Neuronal stem cell (in vitro differentiated cells): Measurements from ENCODE around the gene FYN.

Source experiments
- DNase-seq: peaks from one replicate; pipeline ENCODE4 v3.0.0-alpha.2; 2013; ENCODE audit warnings: low spot score
- H2AFZ ChIP-seq: one replicate; pipeline ENCODE4 v1.6.1; 2013; ENCODE audit warnings: mild to moderate bottlenecking, low read length, inconsistent platforms
- H2AK5ac ChIP-seq: 2 replicates; pipeline ENCODE4 v1.6.1; 2013; ENCODE audit warnings: low read depth, mild to moderate bottlenecking, inconsistent platforms, low read length, moderate library complexity, mixed read lengths
- H2BK120ac ChIP-seq: 2 replicates; pipeline ENCODE4 v1.6.1; 2013; ENCODE audit warnings: low read depth, mild to moderate bottlenecking, inconsistent platforms, low read length, moderate library complexity, mixed read lengths
- H2BK12ac ChIP-seq: one replicate; pipeline ENCODE4 v1.6.1; 2013; ENCODE audit warnings: low read length, inconsistent platforms
- H2BK15ac ChIP-seq: 2 replicates; pipeline ENCODE4 v1.6.1; 2013; ENCODE audit warnings: mild to moderate bottlenecking, low read length, inconsistent platforms, mixed read lengths
- H2BK5ac ChIP-seq: one replicate; pipeline ENCODE4 v1.6.1; 2013; ENCODE audit warnings: inconsistent platforms, mild to moderate bottlenecking, low read length, moderate library complexity
- H3K14ac ChIP-seq: one replicate; pipeline ENCODE4 v1.6.1; 2013; ENCODE audit warnings: low read length, inconsistent platforms
- H3K18ac ChIP-seq: 2 replicates; pipeline ENCODE4 v1.6.1; 2013; ENCODE audit warnings: low read length, inconsistent platforms
- H3K23ac ChIP-seq: 2 replicates; pipeline ENCODE4 v1.6.1; 2013; ENCODE audit warnings: low read depth, mild to moderate bottlenecking, mixed read lengths, low read length, inconsistent platforms; ENCODE audit not compliant: poor library complexity
- H3K27ac ChIP-seq: replicated peaks from 3 replicates; pipeline ENCODE4 v1.5.1; 2013; ENCODE audit warnings: low read length, inconsistent platforms
- H3K27me3 ChIP-seq, 3 experiments: 2 replicates each; pipeline ENCODE4 v1.6.1; 2013; ENCODE audit warnings: low read length in 3 of 3, mild to moderate bottlenecking in 2 of 3, inconsistent platforms in 1 of 3, low read depth in 1 of 3, mixed read lengths in 1 of 3, moderate library complexity in 1 of 3; ENCODE audit not compliant: control insufficient read depth in 3 of 3, insufficient read depth in 3 of 3
- H3K36me3 ChIP-seq, 2 donors: replicated peaks in 1 of 2; 2 replicates each; pipeline ENCODE4 v1.6.1; 2013; ENCODE audit warnings: low read length in 2 of 2; ENCODE audit not compliant: control insufficient read depth in 2 of 2, insufficient read depth in 2 of 2
- H3K4ac ChIP-seq: 2 replicates; pipeline ENCODE4 v1.6.1; 2013; ENCODE audit warnings: inconsistent platforms, mild to moderate bottlenecking, low read length, moderate library complexity
- H3K4me1 ChIP-seq, 2 donors: 1 replicate in 1 of 2; 2 replicates in 1 of 2; pipeline ENCODE4 v1.6.1; 2013; ENCODE audit warnings: low read length in 2 of 2, low read depth in 1 of 2; ENCODE audit not compliant: control insufficient read depth in 2 of 2, insufficient read depth in 1 of 2
- H3K4me2 ChIP-seq: one replicate; pipeline ENCODE4 v1.6.1; 2013; ENCODE audit warnings: mild to moderate bottlenecking, low read length, inconsistent platforms; ENCODE audit not compliant: insufficient read depth, poor library complexity, severe bottlenecking
- H3K4me3 ChIP-seq, 2 donors: 2 replicates each; pipeline ENCODE4 v1.5.1; 2013; ENCODE audit warnings: low read length in 2 of 2, mild to moderate bottlenecking in 2 of 2, inconsistent platforms in 1 of 2, moderate library complexity in 1 of 2
- H3K79me1 ChIP-seq: one replicate; pipeline ENCODE4 v1.6.1; 2013; ENCODE audit warnings: low read depth, mild to moderate bottlenecking, inconsistent platforms, low read length, moderate library complexity
- H3K9ac ChIP-seq: one replicate; pipeline ENCODE4 v1.6.1; 2013; ENCODE audit warnings: mild to moderate bottlenecking, low read depth, low read length, inconsistent platforms; ENCODE audit not compliant: poor library complexity
- H3K9me3 ChIP-seq, 2 donors: replicated peaks in 1 of 2; 2 replicates each; pipeline versions ENCODE3 to v1.6.1; 2013; ENCODE audit warnings: low read length in 2 of 2, mild to moderate bottlenecking in 2 of 2, inconsistent platforms in 1 of 2, low read depth in 1 of 2, mixed read lengths in 1 of 2, moderate library complexity in 1 of 2; ENCODE audit not compliant: control insufficient read depth in 2 of 2, insufficient read depth in 1 of 2
- H4K8ac ChIP-seq: one replicate; pipeline ENCODE4 v1.6.1; 2013; ENCODE audit warnings: low read depth, mild to moderate bottlenecking, inconsistent platforms, low read length, moderate library complexity
- H4K91ac ChIP-seq: one replicate; pipeline ENCODE4 v1.6.1; 2013; ENCODE audit warnings: low read length, low read depth, mild to moderate bottlenecking, inconsistent platforms; ENCODE audit not compliant: poor library complexity
- WGBS, 2 donors: extraction: QIAGEN DNeasy Blood & Tissue Kit; methylation state at CpG; one replicate each; pipeline ENCODE4 v1.1.7; 2013; ENCODE audit warnings: missing lambda C conversion rate in 2 of 2, mixed read lengths in 1 of 2; ENCODE audit not compliant: insufficient read length in 2 of 2, insufficient replicate concordance in 1 of 2; ENCODE audit errors: extremely low coverage in 2 of 2; 5-methylcytosine and 5-hydroxymethylcytosine counted together

The FYN gene

DNA sequence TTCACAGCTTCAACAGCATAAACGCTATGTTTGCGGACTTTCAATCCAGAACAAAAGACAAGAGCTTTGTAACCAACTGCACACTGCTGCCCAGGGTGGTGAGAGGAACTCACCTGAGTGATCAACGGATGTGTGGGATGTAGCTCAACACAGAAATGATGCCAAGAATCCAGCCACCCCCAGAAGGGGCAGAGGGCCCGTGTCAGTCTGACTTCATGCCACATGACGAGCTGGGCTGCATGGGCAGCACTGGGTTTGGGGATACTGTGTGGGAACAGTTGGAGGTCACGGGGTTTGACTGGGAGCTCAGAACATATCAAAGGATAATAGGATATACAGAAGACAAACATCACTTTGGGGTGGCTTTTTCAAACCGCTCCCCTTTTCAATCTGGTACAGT lies 188.2 kb downstream of the FYN start:
- Histone ChIP-seq H3K36me3 (peaks cover 21 to 79% of the 10 kb centered on the region in 2 donors), H3K14ac (no peak overlapping the region), H3K27me3 (no peaks in the 10 kb centered on the region), H3K4ac (no peak overlapping the region), H3K18ac (no peak overlapping the region), H2BK12ac (no peak overlapping the region), H3K23ac (no peak overlapping the region), H3K27ac (no peak overlapping the region), H4K8ac (no peak overlapping the region), H2AFZ (no peak overlapping the region), H2AK5ac (no peak overlapping the region), H2BK15ac (no peak overlapping the region), H3K4me3 (no peak overlapping the region), H3K79me1 (peaks cover 2% of the 10 kb centered on the region), H2BK120ac (no peak overlapping the region), H3K4me2 (no peak overlapping the region), H3K9me3 (no peaks in the 10 kb centered on the region), H3K4me1 (peaks cover 12 to 25% of the 10 kb centered on the region in 2 donors), H2BK5ac (no peak overlapping the region), H3K9ac (no peak overlapping the region), H4K91ac (no peak overlapping the region)
- WGBS, 2 donors: no CpG with 5 or more reads among the region's 7 CpGs
- no peak for DNase-seq

GRCh38 chr6:111683749-111684267 lies 189.4 kb downstream of the FYN start:
- Histone ChIP-seq H2BK120ac (no peak overlapping the region), H4K91ac (no peak overlapping the region), H3K18ac (no peak overlapping the region), H2AK5ac (no peak overlapping the region), H3K4ac (no peak overlapping the region), H3K9ac (no peak overlapping the region), H3K36me3 (peaks cover 17 to 79% of the 10 kb centered on the region in 2 donors), H3K9me3 (no peaks in the 10 kb centered on the region), H3K14ac (no peak overlapping the region), H3K4me1 (peaks cover 20 to 25% of the 10 kb centered on the region in 2 donors), H2AFZ (no peak overlapping the region), H2BK12ac (no peak overlapping the region), H3K4me3 (no peak overlapping the region), H3K27ac (no peak overlapping the region), H3K79me1 (peaks cover 2% of the 10 kb centered on the region), H2BK5ac (no peak overlapping the region), H2BK15ac (no peak overlapping the region), H4K8ac (no peak overlapping the region), H3K23ac (no peak overlapping the region), H3K27me3 (no peaks in the 10 kb centered on the region), H3K4me2 (no peak overlapping the region)
- no CpG with 5 or more reads among the region's 5 CpGs for WGBS, 2 donors
- DNase-seq: no peak

DNA sequence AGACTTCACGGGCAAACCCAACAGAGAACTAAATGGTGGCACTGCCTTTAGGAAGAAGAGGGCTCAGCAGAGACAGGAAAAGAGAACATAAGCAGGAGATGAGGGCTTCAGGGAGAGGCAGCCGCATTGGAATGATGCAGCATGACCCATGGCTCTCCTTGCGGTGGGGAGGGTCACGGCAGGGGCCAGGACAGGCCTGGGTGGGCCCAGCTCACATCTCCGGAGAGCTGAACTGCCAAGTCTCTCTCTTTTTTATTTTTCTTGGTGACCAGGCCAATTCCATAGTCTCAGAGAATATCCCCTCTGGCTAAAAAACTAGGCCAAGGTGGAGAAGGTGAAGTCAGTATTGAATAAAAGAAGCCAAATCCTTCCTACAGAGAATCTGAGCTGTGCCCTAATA lies 190.1 kb downstream of the FYN start:
- Histone ChIP-seq H2BK120ac (no peak overlapping the region), H4K91ac (no peak overlapping the region), H3K18ac (no peak overlapping the region), H2AFZ (no peak overlapping the region), H3K9me3 (no peaks in the 10 kb centered on the region), H3K14ac (no peak overlapping the region), H3K36me3 (peaks cover 15 to 79% of the 10 kb centered on the region in 2 donors), H3K9ac (no peak overlapping the region), H3K4ac (no peak overlapping the region), H3K79me1 (peaks cover 2% of the 10 kb centered on the region), H2BK5ac (no peak overlapping the region), H4K8ac (no peak overlapping the region), H2AK5ac (no peak overlapping the region), H3K27ac (no peak overlapping the region), H3K4me2 (no peak overlapping the region), H3K27me3 (no peaks in the 10 kb centered on the region), H2BK15ac (no peak overlapping the region), H3K4me1 (peaks cover 22 to 24% of the 10 kb centered on the region in 2 donors), H3K4me3 (no peak overlapping the region), H2BK12ac (no peak overlapping the region), H3K23ac (no peak overlapping the region)
- no peak for DNase-seq
- no CpG with 5 or more reads among the region's 5 CpGs for WGBS, 2 donors

DNA sequence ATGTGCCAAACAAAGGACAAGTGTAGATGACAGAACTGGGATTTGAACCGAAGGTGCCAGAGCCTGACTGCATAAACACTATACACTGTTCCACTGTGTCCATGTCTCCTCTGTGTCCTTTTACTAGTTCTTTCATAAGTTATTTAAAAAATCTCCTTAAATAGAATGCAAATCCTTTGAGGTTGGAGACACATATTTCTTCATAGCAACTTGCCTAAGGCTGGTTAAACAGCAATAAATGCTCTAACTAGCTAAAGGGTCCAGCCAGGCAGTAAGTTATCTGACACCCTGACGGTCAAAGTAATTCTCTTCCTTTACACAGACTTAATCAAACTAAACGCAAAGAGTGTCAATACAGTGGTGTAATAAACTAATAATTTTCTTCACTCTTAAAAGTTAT lies 191.4 kb downstream of the FYN start:
- WGBS, 2 donors: no CpG with 5 or more reads among the region's 3 CpGs
- Histone ChIP-seq H3K27me3 (no peaks in the 10 kb centered on the region), H3K14ac (no peak overlapping the region), H3K9ac (no peak overlapping the region), H2BK15ac (no peak overlapping the region), H2BK12ac (no peak overlapping the region), H3K9me3 (no peaks in the 10 kb centered on the region), H3K79me1 (peaks cover 2% of the 10 kb centered on the region), H4K91ac (no peak overlapping the region), H2AK5ac (no peak overlapping the region), H2BK5ac (no peak overlapping the region), H3K23ac (no peak overlapping the region), H3K18ac (no peak overlapping the region), H3K4ac (no peak overlapping the region), H3K4me2 (no peak overlapping the region), H2AFZ (no peak overlapping the region), H3K4me3 (no peak overlapping the region), H3K36me3 (peaks cover 15 to 86% of the 10 kb centered on the region in 2 donors), H2BK120ac (no peak overlapping the region), H3K27ac (no peak overlapping the region), H4K8ac (no peak overlapping the region), H3K4me1 (peaks cover 16 to 28% of the 10 kb centered on the region in 2 donors)
- no peak for DNase-seq
